GM12891 (cell line): ENCODE measurements around the gene CA5B.

Experiments
- POLR2A ChIP-seq: IDR thresholded peaks from 2 replicates; pipeline ENCODE4 v1.6.1; 2011; ENCODE audit warnings: low read depth, low read length, control low read depth
- POLR2AphosphoS5 ChIP-seq: IDR thresholded peaks from 2 replicates; pipeline ENCODE4 v1.6.1; 2011; ENCODE audit warnings: low read depth, low read length, control low read depth
- TAF1 ChIP-seq: IDR thresholded peaks from 2 replicates; pipeline ENCODE4 v1.6.1; 2011; ENCODE audit warnings: low read depth, low read length, control low read depth

GRCh38 chrX:15719324-15719968 is 18.6 kb upstream of the CA5B start:
- TF ChIP-seq TAF1 (no peak), POLR2A (no peak), POLR2AphosphoS5 (no peak)
